ENCODE measurements around the gene KIF21A. TPM values are rescaled to one million over a fixed set of nuclear protein-coding genes. Genes with fewer than 3 reads are reported as not detected.

Gene KIF21A
- total RNA-seq, 1 donor from 2014 or later, result 37.4 TPM

DNA sequence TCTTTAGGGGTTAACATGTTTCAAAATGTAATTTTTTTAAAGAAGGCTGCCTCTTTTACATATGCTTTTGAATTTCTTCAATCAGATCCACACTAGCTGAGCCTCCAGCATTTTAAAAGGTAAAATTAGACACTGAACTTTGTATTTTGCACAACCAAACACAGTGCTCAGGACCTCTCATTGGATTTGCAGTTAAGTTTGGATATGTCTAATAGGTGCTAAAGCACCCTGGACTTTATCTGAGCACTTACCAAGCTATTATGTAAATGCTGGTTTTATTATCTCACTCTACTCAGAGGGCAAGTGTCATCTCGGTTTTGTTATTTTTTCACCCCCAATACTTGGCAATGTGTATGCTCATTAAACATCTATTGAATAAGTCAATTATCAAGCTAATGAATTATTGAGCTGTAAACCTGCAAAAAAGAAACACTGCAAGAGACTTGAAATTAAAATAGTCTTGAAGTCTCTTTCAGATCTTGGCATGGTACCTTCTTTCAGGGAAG lies 150.7 kb downstream of the KIF21A start:
- Histone ChIP-seq H3K4me3 (ENCODE audit: low read depth, low read length) (no peak overlapping the region), H3K27me3 (ENCODE audit: control insufficient read depth, insufficient read depth, low read length) (no peaks in the 10 kb centered on the region), H3K36me3 (ENCODE audit: control insufficient read depth, insufficient read depth, low read length) (no peaks in the 10 kb centered on the region)
- TF ChIP-seq, protein P1, sequence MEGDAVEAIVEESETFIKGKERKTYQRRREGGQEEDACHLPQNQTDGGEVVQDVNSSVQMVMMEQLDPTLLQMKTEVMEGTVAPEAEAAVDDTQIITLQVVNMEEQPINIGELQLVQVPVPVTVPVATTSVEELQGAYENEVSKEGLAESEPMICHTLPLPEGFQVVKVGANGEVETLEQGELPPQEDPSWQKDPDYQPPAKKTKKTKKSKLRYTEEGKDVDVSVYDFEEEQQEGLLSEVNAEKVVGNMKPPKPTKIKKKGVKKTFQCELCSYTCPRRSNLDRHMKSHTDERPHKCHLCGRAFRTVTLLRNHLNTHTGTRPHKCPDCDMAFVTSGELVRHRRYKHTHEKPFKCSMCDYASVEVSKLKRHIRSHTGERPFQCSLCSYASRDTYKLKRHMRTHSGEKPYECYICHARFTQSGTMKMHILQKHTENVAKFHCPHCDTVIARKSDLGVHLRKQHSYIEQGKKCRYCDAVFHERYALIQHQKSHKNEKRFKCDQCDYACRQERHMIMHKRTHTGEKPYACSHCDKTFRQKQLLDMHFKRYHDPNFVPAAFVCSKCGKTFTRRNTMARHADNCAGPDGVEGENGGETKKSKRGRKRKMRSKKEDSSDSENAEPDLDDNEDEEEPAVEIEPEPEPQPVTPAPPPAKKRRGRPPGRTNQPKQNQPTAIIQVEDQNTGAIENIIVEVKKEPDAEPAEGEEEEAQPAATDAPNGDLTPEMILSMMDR (IDR thresholded peaks at IDR 0.05; ENCODE audit: insufficient read depth, low read length, severe bottlenecking), result no peak
- FAIRE-seq (no peak), DNase-seq (ENCODE audit: low read depth) (no peak)

- no peak overlapping the region for H3K4me3 ChIP-seq (ENCODE audit: low read depth, low read length)
- FAIRE-seq, result no peak
- TF ChIP-seq, protein P1 (IDR thresholded peaks at IDR 0.05; ENCODE audit: insufficient read depth, low read length, severe bottlenecking), result no peak
- no peaks in the 10 kb centered on the region for H3K27me3 ChIP-seq (ENCODE audit: control insufficient read depth, insufficient read depth, low read length)
- DNase-seq (ENCODE audit: low read depth), result no peak
- no peaks in the 10 kb centered on the region for H3K36me3 ChIP-seq (ENCODE audit: control insufficient read depth, insufficient read depth, low read length)
Measured at GRCh38 chr12:39287817-39288216, 155.1 kb downstream of the KIF21A start.

DNA sequence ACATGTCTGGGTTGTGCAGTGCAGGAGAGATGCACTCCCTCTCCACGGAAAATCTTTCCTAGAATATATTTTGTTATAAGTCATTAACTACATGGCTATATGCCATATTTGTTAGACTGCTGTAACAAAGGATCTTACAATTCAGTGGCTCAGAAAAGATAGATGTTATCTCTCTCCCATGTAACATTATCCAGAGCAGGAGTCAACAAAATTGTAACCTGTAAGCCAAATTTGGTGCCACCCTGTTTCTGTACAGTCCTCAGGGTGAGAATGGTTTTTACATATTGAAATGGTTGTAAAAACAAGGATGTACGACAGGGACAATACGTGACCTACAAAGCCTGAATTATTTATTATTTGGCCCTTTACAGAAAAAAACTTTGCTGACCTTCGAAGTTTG lies 155.5 kb downstream of the KIF21A start:
- FAIRE-seq, result no peak

DNA sequence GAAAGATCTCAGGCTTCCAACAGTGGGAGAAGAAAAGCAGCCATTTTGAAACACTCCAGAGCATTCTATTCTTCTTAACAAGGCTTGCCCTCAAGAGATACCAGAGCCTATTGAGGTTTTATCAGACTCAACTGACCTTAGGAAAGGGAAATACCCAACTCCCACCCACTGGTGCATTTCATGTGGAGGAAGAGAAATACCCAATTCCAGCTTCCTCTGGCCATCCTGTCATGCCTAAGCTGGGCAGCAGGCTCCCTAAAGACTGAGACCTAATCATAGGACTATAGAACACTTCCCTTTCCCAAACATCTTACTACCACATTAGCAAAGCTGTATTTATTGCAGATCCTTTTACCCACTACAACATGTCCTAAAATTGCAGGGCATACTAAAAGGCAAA lies 164.5 kb downstream of the KIF21A start:
- Histone ChIP-seq H3K4me3 (ENCODE audit: low read depth, low read length) (no peak overlapping the region), H3K36me3 (ENCODE audit: control insufficient read depth, insufficient read depth, low read length) (no peaks in the 10 kb centered on the region), H3K27me3 (ENCODE audit: control insufficient read depth, insufficient read depth, low read length) (no peaks in the 10 kb centered on the region)
- FAIRE-seq (no peak), DNase-seq (ENCODE audit: low read depth) (no peak)
- TF ChIP-seq, protein P1 (IDR thresholded peaks at IDR 0.05; ENCODE audit: insufficient read depth, low read length, severe bottlenecking), result no peak

More for the DNA sequence above, 155.5 kb downstream of the KIF21A start:
- Histone ChIP-seq H3K4me3 (ENCODE audit: low read depth, low read length) (no peak overlapping the region), H3K27me3 (ENCODE audit: control insufficient read depth, insufficient read depth, low read length) (no peaks in the 10 kb centered on the region), H3K36me3 (ENCODE audit: control insufficient read depth, insufficient read depth, low read length) (no peaks in the 10 kb centered on the region)
- TF ChIP-seq, protein P1 (IDR thresholded peaks at IDR 0.05; ENCODE audit: insufficient read depth, low read length, severe bottlenecking), result no peak
- DNase-seq (ENCODE audit: low read depth), result no peak

- Histone ChIP-seq H3K27me3 (ENCODE audit: control insufficient read depth, insufficient read depth, low read length) (no peaks in the 10 kb centered on the region), H3K36me3 (ENCODE audit: control insufficient read depth, insufficient read depth, low read length) (no peaks in the 10 kb centered on the region), H3K4me3 (ENCODE audit: low read depth, low read length) (no peak overlapping the region)
- DNase-seq (ENCODE audit: low read depth), result peak; percentile 14
- no peak for FAIRE-seq
- TF ChIP-seq, protein P1 (IDR thresholded peaks at IDR 0.05; ENCODE audit: insufficient read depth, low read length, severe bottlenecking), result no peak
Measured at GRCh38 chr12:39277416-39277815, 165.5 kb downstream of the KIF21A start.

DNA sequence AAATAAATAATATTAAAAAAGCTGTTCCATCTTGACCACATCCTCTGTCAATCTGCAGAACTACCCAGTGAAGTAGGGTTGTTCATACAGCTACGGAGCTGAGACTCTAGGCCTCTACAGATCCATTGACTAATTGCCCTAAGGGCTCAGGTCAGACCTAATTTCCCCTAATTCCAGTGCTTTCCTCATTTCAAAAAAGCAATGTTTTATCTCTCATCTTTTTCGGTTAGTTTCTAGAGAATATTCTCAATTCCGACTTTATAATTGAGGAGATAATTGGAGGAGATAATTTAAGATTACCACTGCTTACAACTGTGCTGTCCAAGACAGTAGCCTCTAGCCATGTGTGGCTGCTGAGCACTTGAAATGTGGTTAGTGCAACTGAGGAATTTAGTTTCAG lies 167.1 kb downstream of the KIF21A start:
- no peak for FAIRE-seq
- Histone ChIP-seq H3K36me3 (ENCODE audit: control insufficient read depth, insufficient read depth, low read length) (no peaks in the 10 kb centered on the region), H3K27me3 (ENCODE audit: control insufficient read depth, insufficient read depth, low read length) (no peaks in the 10 kb centered on the region), H3K4me3 (ENCODE audit: low read depth, low read length) (no peak overlapping the region)
- DNase-seq (ENCODE audit: low read depth), result no peak
- TF ChIP-seq, protein P1 (IDR thresholded peaks at IDR 0.05; ENCODE audit: insufficient read depth, low read length, severe bottlenecking), result no peak

Measured in bronchial epithelial cell (primary cell).